Measurements from ENCODE around the gene AP2S1. TPM values are rescaled to one million over a fixed set of nuclear protein-coding genes. Genes with fewer than 3 reads are reported as not detected.
"Not testable (repeated sequence)": the region's sequence is repeated elsewhere in the genome, so short reads cannot be mapped to it uniquely, and the experiment has no call there.

Gene AP2S1
- total RNA-seq, 1 donor from 2014 or later: 107 TPM

GRCh38 chr19:46823049-46823448 lies 27.6 kb downstream of the AP2S1 start:
- Mint-ChIP-seq H3K36me3 (no peaks in the 10 kb centered on the region), H3K4me3 (no peak overlapping the region), H3K9me3 (no peaks in the 10 kb centered on the region), H3K27me3 (ENCODE audit: low read depth) (no peaks in the 10 kb centered on the region), H3K27ac (no peak overlapping the region), H3K4me1 (peaks cover 19% of the 10 kb centered on the region)
- no peak for DNase-seq (ENCODE audit: low spot score in 2 of 2, unreplicated experiment in 2 of 2)
- TF ChIP-seq CTCF (IDR thresholded peaks at IDR 0.05; ENCODE audit: unreplicated experiment): no peak

DNA sequence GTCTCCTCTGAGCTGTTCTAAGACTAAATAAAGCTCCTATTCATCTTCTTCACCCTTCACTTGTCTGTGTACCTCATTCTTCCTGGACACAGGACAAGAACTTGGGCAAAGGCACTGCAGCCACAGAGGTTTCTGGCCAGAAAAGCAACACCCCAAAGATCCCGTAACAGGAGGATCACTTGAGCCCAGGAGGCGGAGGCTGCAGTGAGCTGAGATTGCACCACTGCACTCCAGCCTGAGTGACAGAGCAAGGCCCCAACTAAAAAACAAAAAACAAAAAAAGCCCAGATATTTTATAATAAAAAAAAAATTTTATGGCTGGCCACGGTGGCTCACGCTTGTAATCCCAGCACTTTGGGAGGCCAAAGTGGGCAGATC lies 28.2 kb downstream of the AP2S1 start:
- not testable (repeated sequence) for H3K27me3 Mint-ChIP-seq (ENCODE audit: low read depth); H3K36me3 Mint-ChIP-seq; H3K9me3 Mint-ChIP-seq; DNase-seq (ENCODE audit: low spot score in 2 of 2, unreplicated experiment in 2 of 2); H3K4me3 Mint-ChIP-seq; H3K27ac Mint-ChIP-seq
- peaks cover 19% of the 10 kb centered on the region for H3K4me1 Mint-ChIP-seq

DNA sequence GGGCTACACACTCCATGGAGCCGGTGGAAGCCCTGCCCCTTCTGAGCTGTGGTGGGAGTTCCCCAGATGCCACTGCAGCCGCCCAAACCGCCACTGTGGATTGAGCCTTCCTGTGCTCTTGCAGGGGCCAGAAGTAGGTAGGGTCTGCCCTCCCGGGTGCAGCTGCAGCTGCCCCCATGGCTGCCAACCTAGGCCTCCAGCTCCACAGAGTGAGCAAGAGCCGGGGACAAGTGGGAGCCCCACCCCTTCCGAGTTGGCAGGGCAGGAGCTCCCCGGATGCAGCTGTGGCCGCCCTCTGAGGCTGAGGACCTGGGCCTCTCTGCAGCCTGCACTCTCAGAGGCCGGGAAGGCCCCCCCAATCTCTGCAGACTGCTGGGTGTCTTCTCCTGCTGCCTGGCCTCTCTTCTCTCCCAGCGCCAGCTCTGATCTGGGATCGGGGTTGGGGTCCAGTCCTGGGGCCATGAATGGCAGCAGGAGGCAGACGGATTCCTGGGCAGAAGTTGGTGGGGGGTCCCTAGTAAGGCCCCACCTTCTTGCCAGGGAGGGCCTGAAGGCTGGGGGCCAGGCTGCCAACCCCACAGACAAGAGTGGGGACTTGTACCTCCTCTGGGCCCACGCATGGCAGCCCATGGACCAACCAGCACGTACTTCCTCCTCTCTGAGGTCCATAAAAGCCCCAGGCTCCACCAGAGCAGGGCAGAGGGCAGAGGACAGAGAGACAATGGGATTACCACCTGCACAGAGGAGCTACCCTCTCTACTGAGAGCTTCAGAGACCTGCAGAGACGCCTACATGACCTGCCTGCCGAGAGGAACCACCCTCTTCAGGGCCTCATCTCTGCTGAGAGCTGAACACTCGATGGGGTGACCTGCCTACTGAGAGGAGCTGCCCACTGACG lies 28.9 kb downstream of the AP2S1 start:
- no peak overlapping the region for H3K27ac Mint-ChIP-seq
- peaks cover 19% of the 10 kb centered on the region for H3K4me1 Mint-ChIP-seq
- H3K4me3 Mint-ChIP-seq: no peak overlapping the region
- DNase-seq (ENCODE audit: low spot score in 2 of 2, unreplicated experiment in 2 of 2): no peak
- no peaks in the 10 kb centered on the region for H3K9me3 Mint-ChIP-seq
- TF ChIP-seq CTCF (IDR thresholded peaks at IDR 0.05; ENCODE audit: unreplicated experiment): no peak
- H3K36me3 Mint-ChIP-seq: no peaks in the 10 kb centered on the region
- H3K27me3 Mint-ChIP-seq (ENCODE audit: low read depth): no peaks in the 10 kb centered on the region

GRCh38 chr19:46818812-46819211 lies 31.8 kb downstream of the AP2S1 start:
- Mint-ChIP-seq H3K4me3 (no peak overlapping the region), H3K9me3 (no peaks in the 10 kb centered on the region), H3K27ac (no peak overlapping the region), H3K27me3 (ENCODE audit: low read depth) (no peaks in the 10 kb centered on the region), H3K36me3 (no peaks in the 10 kb centered on the region), H3K4me1 (peaks cover 22% of the 10 kb centered on the region)
- DNase-seq (ENCODE audit: low spot score in 2 of 2, unreplicated experiment in 2 of 2): no peak
- no peak for TF ChIP-seq CTCF (IDR thresholded peaks at IDR 0.05; ENCODE audit: unreplicated experiment)

- Mint-ChIP-seq H3K9me3 (no peaks in the 10 kb centered on the region), H3K27ac (no peak overlapping the region), H3K27me3 (ENCODE audit: low read depth) (no peaks in the 10 kb centered on the region), H3K36me3 (no peaks in the 10 kb centered on the region), H3K4me3 (no peak overlapping the region), H3K4me1 (peaks cover 22% of the 10 kb centered on the region)
- DNase-seq (ENCODE audit: low spot score in 2 of 2, unreplicated experiment in 2 of 2): no peak
- TF ChIP-seq CTCF (IDR thresholded peaks at IDR 0.05; ENCODE audit: unreplicated experiment): no peak
Observed at GRCh38 chr19:46815833-46816627, 34.6 kb downstream of the AP2S1 start.

- Mint-ChIP-seq H3K4me3 (no peak overlapping the region), H3K36me3 (no peaks in the 10 kb centered on the region), H3K27ac (peak overlapping the region; percentile 81), H3K4me1 (peaks cover 11% of the 10 kb centered on the region), H3K27me3 (ENCODE audit: low read depth) (no peaks in the 10 kb centered on the region), H3K9me3 (no peaks in the 10 kb centered on the region)
- no peak for TF ChIP-seq CTCF (IDR thresholded peaks at IDR 0.05; ENCODE audit: unreplicated experiment)
- DNase-seq (ENCODE audit: low spot score in 2 of 2, unreplicated experiment in 2 of 2): no peak
Observed at GRCh38 chr19:46813839-46814358, 36.7 kb downstream of the AP2S1 start.

Measured in mesothelial cell of epicardium (in vitro differentiated cells).